Kasumi-1 (cell line): ENCODE measurements around the gene CREBL2.
A peak's percentile ranks its signal among the peaks of the same experiment; 100 is the strongest.
"Not testable (repeated sequence)": the region's sequence is repeated elsewhere in the genome, so short reads cannot be mapped to it uniquely, and the experiment has no call there.

Experiments used
- DNase-seq, 2 experiments: peaks; one replicate each; lab custom pipeline; 2025; lab: John Stamatoyannopoulos, UW

The CREBL2 gene

DNA sequence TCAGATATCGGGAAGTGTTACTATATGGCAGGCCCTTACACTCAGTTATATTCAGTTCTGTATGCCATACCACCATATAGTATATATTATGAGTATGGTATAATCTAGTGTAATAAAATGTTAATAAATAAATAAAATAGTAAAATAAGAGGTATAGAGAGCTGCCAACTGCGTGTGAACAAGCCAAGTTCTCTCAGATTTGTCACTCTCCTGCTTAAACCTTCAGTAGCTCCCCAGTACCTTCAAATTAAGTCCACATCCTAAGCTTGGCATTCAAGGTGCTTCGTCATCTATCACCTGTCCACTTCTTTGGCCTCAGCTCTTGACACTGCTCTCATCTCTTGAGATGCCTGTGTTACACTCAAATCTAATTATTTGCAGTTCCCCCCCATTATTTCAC, 12.8 kb upstream of the CREBL2 start:
- no peak for DNase-seq

- DNase-seq = no peak
These were observed 11.7 kb upstream of the CREBL2 start for GRCh38 chr12:12599750-12600643.

DNA sequence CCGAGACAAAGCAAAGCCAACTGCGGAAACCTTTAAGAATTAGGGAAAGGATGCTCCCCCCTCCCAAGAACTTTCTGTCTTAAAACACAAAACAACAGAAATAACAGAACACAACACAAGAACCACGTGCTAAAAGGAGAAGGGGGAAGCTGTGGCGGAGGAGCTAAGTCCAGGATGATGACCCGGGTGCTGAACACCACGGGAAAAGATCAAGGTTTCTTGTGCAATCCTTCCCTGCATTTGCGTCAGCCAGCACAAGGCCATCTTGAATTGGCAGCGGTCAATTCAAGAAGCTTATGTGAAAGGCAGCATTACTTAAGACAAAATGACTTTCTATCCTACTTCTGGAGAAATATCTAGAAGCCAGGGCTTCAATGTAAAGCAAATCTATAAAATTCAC, 11.0 kb upstream of the CREBL2 start:
- no peak for DNase-seq

- DNase-seq = no peak
These were observed 6.9 kb upstream of the CREBL2 start for GRCh38 chr12:12604740-12605139.

- no peak for DNase-seq
These were observed 4.7 kb upstream of the CREBL2 start for GRCh38 chr12:12606781-12607589.

DNA sequence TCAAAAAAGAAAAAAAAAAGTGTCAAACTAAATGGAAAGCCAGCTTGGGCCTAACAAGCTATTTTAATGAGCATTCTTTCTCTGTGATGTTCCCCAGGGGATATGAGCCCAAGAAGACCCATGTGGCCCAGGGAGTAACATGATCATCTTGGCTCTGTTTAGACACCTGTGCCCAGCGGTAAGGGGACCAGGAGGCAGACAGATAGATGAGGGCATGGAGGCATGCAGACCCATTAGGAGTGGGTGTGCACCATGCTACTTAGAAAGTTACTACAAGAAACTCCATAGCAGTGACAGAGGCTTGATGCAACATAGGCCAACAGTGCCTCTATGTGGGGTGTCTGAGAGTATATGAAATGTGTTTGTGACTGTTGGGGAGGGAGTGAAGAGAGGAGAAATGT, 3.1 kb upstream of the CREBL2 start:
- DNase-seq = no peak

GRCh38 chr12:12609692-12610091, 2.0 kb upstream of the CREBL2 start:
- no peak for DNase-seq

GRCh38 chr12:12610711-12611110, 965 bp upstream of the CREBL2 start:
- DNase-seq = no peak

GRCh38 chr12:12612358-12612757, 682 bp downstream of the CREBL2 start:
- peak; percentile 15 to 32 for DNase-seq

GRCh38 chr12:12613344-12613743, 1.7 kb downstream of the CREBL2 start:
- peak in 1 of 2 experiments; percentile 5 for DNase-seq

GRCh38 chr12:12614342-12614741, 2.7 kb downstream of the CREBL2 start:
- no peak for DNase-seq

- DNase-seq = no peak
These were observed 5.0 kb downstream of the CREBL2 start for GRCh38 chr12:12616512-12617310.

DNA sequence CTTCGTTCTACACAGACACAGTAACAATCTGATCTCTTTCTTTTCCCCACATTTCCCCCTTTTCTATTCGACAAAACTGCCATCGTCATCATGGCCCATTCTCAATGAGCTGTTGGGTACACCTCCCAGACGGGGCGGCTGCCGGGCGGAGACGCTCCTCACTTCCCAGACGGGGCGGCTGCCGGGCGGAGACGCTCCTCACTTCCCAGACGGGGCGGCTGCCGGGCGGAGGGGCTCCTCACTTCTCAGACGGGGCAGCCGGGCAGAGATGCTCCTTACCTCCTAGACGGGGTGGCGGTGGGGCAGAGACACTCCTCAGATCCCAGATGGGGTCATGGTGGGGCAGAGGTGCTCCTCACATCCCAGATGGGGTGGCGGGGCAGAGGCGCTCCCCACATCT, 6.4 kb downstream of the CREBL2 start:
- not testable (repeated sequence) for DNase-seq

- DNase-seq = no peak
These were observed 9.1 kb downstream of the CREBL2 start for GRCh38 chr12:12620730-12621315.

DNA sequence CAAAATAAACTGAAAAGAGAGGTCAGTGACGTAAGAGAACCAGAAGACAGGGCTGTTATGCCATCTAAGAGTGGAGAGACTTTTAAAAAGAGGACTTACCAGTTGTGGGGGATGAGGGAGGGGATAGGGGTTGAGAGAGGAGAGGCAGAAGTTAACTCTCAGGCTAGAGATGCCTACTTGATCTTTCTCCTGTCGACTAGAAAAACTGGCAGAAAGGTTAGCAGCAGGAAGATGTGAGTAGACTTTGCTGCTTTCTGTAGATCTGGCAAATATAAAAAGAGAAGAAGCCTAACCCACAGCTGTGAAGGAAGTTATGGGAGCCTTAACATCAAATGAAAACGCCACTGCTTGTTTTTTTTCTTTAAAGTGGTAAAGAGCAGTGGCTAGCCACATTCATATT, 10.7 kb downstream of the CREBL2 start:
- DNase-seq = peak; percentile 4 to 18

- no peak for DNase-seq
These were observed 12.9 kb downstream of the CREBL2 start for GRCh38 chr12:12624498-12624992.

- no peak for DNase-seq
These were observed 14.8 kb downstream of the CREBL2 start for GRCh38 chr12:12626471-12626870.

DNA sequence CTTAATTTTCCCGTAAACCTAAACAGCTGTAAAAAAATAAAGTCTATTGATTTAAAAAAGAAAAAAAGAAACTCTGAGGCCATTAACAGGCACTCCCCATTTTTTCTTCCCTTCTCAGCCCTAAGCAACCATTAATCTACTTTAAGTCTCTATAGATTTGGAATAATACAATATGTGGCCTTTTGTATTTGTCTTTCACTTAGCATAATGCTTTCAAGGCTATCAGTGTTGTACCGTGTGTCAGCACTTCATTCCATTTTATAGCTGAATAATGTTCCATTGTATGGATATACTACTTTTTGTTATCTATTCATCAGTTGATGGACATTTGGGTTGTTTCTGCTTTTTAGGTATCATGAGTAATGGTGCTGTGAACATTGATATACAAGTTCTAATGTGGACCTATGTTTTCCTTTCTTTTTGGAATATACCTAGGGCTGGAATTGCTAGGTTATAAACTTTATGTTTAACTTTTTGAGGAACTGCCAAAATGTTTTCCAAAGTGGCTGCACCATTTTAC, 15.7 kb downstream of the CREBL2 start:
- no peak for DNase-seq

- DNase-seq = no peak
These were observed 16.3 kb downstream of the CREBL2 start for GRCh38 chr12:12628013-12628412.

GRCh38 chr12:12630850-12631249, 19.2 kb downstream of the CREBL2 start:
- DNase-seq = no peak

DNA sequence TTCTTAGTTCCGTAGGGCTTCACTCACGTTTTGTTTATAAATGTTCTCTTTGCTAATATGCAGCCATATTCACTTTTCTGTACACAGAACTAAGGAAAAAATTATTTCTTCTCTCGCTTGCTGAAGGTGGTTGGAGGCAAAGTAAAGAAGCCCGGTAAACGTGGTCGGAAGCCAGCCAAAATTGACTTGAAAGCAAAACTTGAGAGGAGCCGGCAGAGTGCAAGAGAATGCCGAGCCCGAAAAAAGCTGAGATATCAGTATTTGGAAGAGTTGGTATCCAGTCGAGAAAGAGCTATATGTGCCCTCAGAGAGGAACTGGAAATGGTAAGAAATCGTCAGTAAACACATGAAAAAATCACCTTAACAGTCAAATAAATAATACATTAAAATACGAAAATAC, 24.0 kb downstream of the CREBL2 start:
- no peak for DNase-seq
